IMR-90 (cell line): ENCODE measurements around the gene TK1. TPM values are rescaled to one million over a fixed set of nuclear protein-coding genes. Genes with fewer than 3 reads are reported as not detected.

Experiments used
- ATAC-seq: fragments of 200-7000 bp; cut with Tn5 transposase; 2 replicates; pipeline ENCODE4 v1.9.1; 2020; ENCODE audit warnings: low read depth, mild to moderate bottlenecking, moderate library complexity
- BruUV-seq: library from RNA; stranded (reverse); fragments of 400-500 nt; replicated peaks from 2 replicates; lab custom pipeline; 2021; lab: Mats Ljungman, UMichigan
- CTCF ChIA-PET: fragments of 300-600 bp; formaldehyde crosslinking; extraction: SDS; loops from one replicate; lab custom pipeline; 2021; ENCODE audit warnings: antibody characterized with exemption; lab: Yijun Ruan, JAX
- POLR2A ChIA-PET: fragments of 300-600 bp; sonication (Branson Sonifier 250); formaldehyde crosslinking; loops from one replicate; lab custom pipeline; 2022; ENCODE audit warnings: antibody characterized with exemption; ENCODE audit not compliant: unreplicated experiment; lab: Charles Lee
- DNase-seq: peaks from one replicate; pipeline ENCODE4 v3.0.0; 2013
- H2AFZ ChIP-seq: replicated peaks from 2 replicates; pipeline ENCODE3; 2013; ENCODE audit warnings: low read length, mild to moderate bottlenecking; ENCODE audit not compliant: poor library complexity
- H2AK5ac ChIP-seq: 2 replicates; pipeline ENCODE4 v1.6.1; 2013; ENCODE audit warnings: low read depth, low read length, inconsistent platforms
- H2AK9ac ChIP-seq: replicated peaks from 2 replicates; pipeline ENCODE3; 2013; ENCODE audit warnings: mild to moderate bottlenecking, low read depth, low read length, moderate library complexity; ENCODE audit not compliant: poor library complexity
- H2BK120ac ChIP-seq: 2 replicates; pipeline ENCODE4 v1.6.1; 2013; ENCODE audit warnings: low read depth, low read length, inconsistent platforms
- H2BK15ac ChIP-seq: 3 replicates; pipeline ENCODE4 v1.6.1; 2013; ENCODE audit warnings: low read depth, low read length, inconsistent platforms
- H2BK20ac ChIP-seq: 2 replicates; pipeline ENCODE4 v1.6.1; 2013; ENCODE audit warnings: low read depth, mild to moderate bottlenecking, inconsistent platforms, low read length, moderate library complexity
- H2BK5ac ChIP-seq: 2 replicates; pipeline ENCODE4 v1.6.1; 2013; ENCODE audit warnings: mild to moderate bottlenecking, low read depth, low read length, inconsistent platforms; ENCODE audit not compliant: poor library complexity, severe bottlenecking
- H3K14ac ChIP-seq: replicated peaks from 2 replicates; pipeline ENCODE4 v1.6.1; 2013; ENCODE audit warnings: low read depth, low read length, inconsistent platforms
- H3K18ac ChIP-seq: 2 replicates; pipeline ENCODE4 v1.6.1; 2013; ENCODE audit warnings: low read depth, low read length, control low read depth
- H3K23ac ChIP-seq: 2 replicates; pipeline ENCODE4 v1.6.1; 2013; ENCODE audit warnings: low read depth, low read length, inconsistent platforms
- H3K27ac ChIP-seq: 2 replicates; pipeline ENCODE4 v1.5.1; 2013; ENCODE audit warnings: mild to moderate bottlenecking, control low read depth, low read length; ENCODE audit not compliant: insufficient read depth
- H3K27me3 ChIP-seq: 2 replicates; pipeline ENCODE4 v1.6.1; 2013; ENCODE audit warnings: low read length; ENCODE audit not compliant: control insufficient read depth, insufficient read depth
- H3K36me3 ChIP-seq: 2 replicates; pipeline ENCODE4 v1.6.1; 2013; ENCODE audit warnings: low read length, mixed read lengths; ENCODE audit not compliant: control insufficient read depth, insufficient read depth
- H3K4ac ChIP-seq: 2 replicates; pipeline ENCODE4 v1.6.1; 2013; ENCODE audit warnings: low read depth, low read length, inconsistent platforms
- H3K4me1 ChIP-seq: 2 replicates; pipeline ENCODE4 v1.6.1; 2013; ENCODE audit warnings: low read length, mixed read lengths; ENCODE audit not compliant: control insufficient read depth, insufficient read depth
- H3K4me2 ChIP-seq: 2 replicates; pipeline ENCODE4 v1.6.1; 2013; ENCODE audit warnings: low read depth, mild to moderate bottlenecking, control low read depth, low read length, moderate library complexity
- H3K4me3 ChIP-seq: 2 replicates; pipeline ENCODE4 v1.5.1; 2013; ENCODE audit warnings: low read depth, mild to moderate bottlenecking, control low read depth, low read length, moderate library complexity; ENCODE audit not compliant: insufficient read depth
- H3K56ac ChIP-seq: 2 replicates; pipeline ENCODE4 v1.6.1; 2013; ENCODE audit warnings: low read length, inconsistent platforms; ENCODE audit not compliant: insufficient read depth; ENCODE audit errors: extremely low read depth
- H3K79me1 ChIP-seq, 2 experiments: 2 replicates each; pipeline ENCODE4 v1.6.1; 2013; ENCODE audit warnings: low read length in 2 of 2, inconsistent platforms in 1 of 2, low read depth in 1 of 2
- H3K9ac ChIP-seq: 2 replicates; pipeline ENCODE4 v1.6.1; 2013; ENCODE audit warnings: low read depth, low read length, control low read depth
- H3K9me1 ChIP-seq: 2 replicates; pipeline ENCODE4 v1.6.1; 2013; ENCODE audit warnings: low read length, inconsistent platforms; ENCODE audit not compliant: insufficient read depth
- H3K9me3 ChIP-seq: 2 replicates; pipeline ENCODE4 v1.6.1; 2013; ENCODE audit warnings: low read length; ENCODE audit not compliant: control insufficient read depth, insufficient read depth
- H4K20me1 ChIP-seq: 2 replicates; pipeline ENCODE4 v1.6.1; 2013; ENCODE audit warnings: low read length, inconsistent platforms; ENCODE audit not compliant: insufficient read depth
- H4K5ac ChIP-seq: 2 replicates; pipeline ENCODE4 v1.6.1; 2013; ENCODE audit warnings: mild to moderate bottlenecking, low read depth, low read length, control low read depth
- H4K8ac ChIP-seq, 2 experiments: 2 replicates each; pipeline ENCODE4 v1.6.1; 2013; ENCODE audit warnings: low read depth in 2 of 2, low read length in 2 of 2, control low read depth in 1 of 2, inconsistent platforms in 1 of 2
- H4K91ac ChIP-seq: 2 replicates; pipeline ENCODE4 v1.6.1; 2013; ENCODE audit warnings: low read depth, low read length, inconsistent platforms; ENCODE audit not compliant: insufficient read depth
- BHLHE40 ChIP-seq: fragments of 150-350 bp; IDR thresholded peaks from 2 replicates; pipeline ENCODE4 v1.6.1; 2016; ENCODE audit warnings: mild to moderate bottlenecking, low read depth, low read length
- CEBPB ChIP-seq: IDR thresholded peaks from 2 replicates; pipeline ENCODE4 v1.6.1; 2012; ENCODE audit warnings: low read depth, low read length, improper control_type of control experiment
- CHD1 ChIP-seq: IDR thresholded peaks from 2 replicates; pipeline ENCODE4 v1.6.1; 2012; ENCODE audit warnings: low read depth, low read length, improper control_type of control experiment
- FOS ChIP-seq: fragments of 150-350 bp; IDR thresholded peaks from 2 replicates; pipeline ENCODE4 v1.6.1; 2016; ENCODE audit warnings: low read depth, low read length
- MAFK ChIP-seq: IDR thresholded peaks from 2 replicates; pipeline ENCODE4 v1.6.1; 2012; ENCODE audit warnings: low read depth, low read length, improper control_type of control experiment
- MAZ ChIP-seq: IDR thresholded peaks from 2 replicates; pipeline ENCODE4 v1.6.1; 2012; ENCODE audit warnings: low read depth, mild to moderate bottlenecking, low read length, improper control_type of control experiment, moderate library complexity, borderline replicate concordance
- MXI1 ChIP-seq: IDR thresholded peaks from 2 replicates; pipeline ENCODE4 v1.6.1; 2012; ENCODE audit warnings: low read depth, mild to moderate bottlenecking, low read length, moderate library complexity, borderline replicate concordance
- NFE2L2 ChIP-seq: fragments of 150-350 bp; IDR thresholded peaks from 2 replicates; pipeline ENCODE4 v1.6.1; 2016; ENCODE audit warnings: low read depth, mild to moderate bottlenecking, low read length
- POLR2A ChIP-seq: IDR thresholded peaks from 2 replicates; pipeline ENCODE4 v1.6.1; 2012; ENCODE audit warnings: mild to moderate bottlenecking, low read depth, low read length
- RAD21 ChIP-seq: IDR thresholded peaks from 2 replicates; pipeline ENCODE4 v1.6.1; 2012; ENCODE audit warnings: low read length, improper control_type of control experiment
- RCOR1 ChIP-seq: IDR thresholded peaks from 2 replicates; pipeline ENCODE4 v1.6.1; 2012; ENCODE audit warnings: mild to moderate bottlenecking, low read length, improper control_type of control experiment; ENCODE audit not compliant: insufficient replicate concordance
- RFX5 ChIP-seq: IDR thresholded peaks from 2 replicates; pipeline ENCODE4 v1.8.0; 2012; ENCODE audit warnings: low read depth, mild to moderate bottlenecking, low read length, moderate library complexity
- SMC3 ChIP-seq: fragments of 150-350 bp; IDR thresholded peaks from 2 replicates; pipeline ENCODE4 v1.6.1; 2016; ENCODE audit warnings: low read depth, mild to moderate bottlenecking, antibody characterized with exemption, low read length, moderate library complexity
- WGBS, 2 experiments: methylation state at CpG; one replicate each; pipeline versions ENCODE4 v1.1.5 to v1.1.7; 2013; ENCODE audit warnings: missing lambda C conversion rate in 2 of 2; ENCODE audit not compliant: insufficient read length in 1 of 2; ENCODE audit errors: extremely low coverage in 2 of 2; 5-methylcytosine and 5-hydroxymethylcytosine counted together
- dilution Hi-C: fragments of 300-500 bp; cut with HindIII; formaldehyde crosslinking; loops from one replicate; pipeline ENCODE4 v1.14.3; 2018; ENCODE audit warnings: low sequenced_read_pairs; ENCODE audit not compliant: unreplicated experiment
- in situ Hi-C: fragments of 300-500 bp; cut with MboI; formaldehyde crosslinking; loops from 3 replicates; pipeline ENCODE4 v1.14.3; 2019; ENCODE audit warnings: low sequenced_read_pairs, inconsistent platforms, mixed read lengths
- intact Hi-C: fragments of 100-400 bp; cut with micrococcal nuclease; formaldehyde crosslinking; loops from 2 replicates; pipeline ENCODE4 v1.10.0; 2022
- polyA plus RNA-seq, 3 experiments: library from polyadenylated mRNA; depleted of rRNA; stranded (reverse); fragments of >200 nt; gene quantifications; 2 replicates each; pipeline ENCODE4 v1.2.3, GENCODE V29; 2012; ENCODE audit warnings: low replicate concordance in 1 of 3
- total RNA-seq: library from RNA; depleted of rRNA; stranded (reverse); fragments of >200 nt; gene quantifications from 2 replicates; pipeline ENCODE4 v1.2.3, GENCODE V29; 2012
- TF ChIP-seq, protein P1 (sequence below): conservative IDR thresholded peaks from 2 replicates; pipeline ENCODE4 v1.5.1; 2012; ENCODE audit warnings: mild to moderate bottlenecking, low read depth, low read length, improper control_type of control experiment
- TF ChIP-seq, protein P2 (sequence below): fragments of 150-350 bp; IDR thresholded peaks from 2 replicates; pipeline ENCODE4 v1.6.1; 2016; ENCODE audit warnings: low read depth, mild to moderate bottlenecking, low read length, moderate library complexity, borderline replicate concordance
- TF ChIP-seq, protein P3 (sequence below): fragments of 150-350 bp; IDR thresholded peaks from 2 replicates; pipeline ENCODE4 v1.6.1; 2017; ENCODE audit warnings: mild to moderate bottlenecking, antibody characterized with exemption, low read length, low read depth

TK1 gene
- total and polyA plus RNA-seq, 2 of the 4 experiments (the other 2 are of a cell fraction) = 150 to 219 TPM

DNA sequence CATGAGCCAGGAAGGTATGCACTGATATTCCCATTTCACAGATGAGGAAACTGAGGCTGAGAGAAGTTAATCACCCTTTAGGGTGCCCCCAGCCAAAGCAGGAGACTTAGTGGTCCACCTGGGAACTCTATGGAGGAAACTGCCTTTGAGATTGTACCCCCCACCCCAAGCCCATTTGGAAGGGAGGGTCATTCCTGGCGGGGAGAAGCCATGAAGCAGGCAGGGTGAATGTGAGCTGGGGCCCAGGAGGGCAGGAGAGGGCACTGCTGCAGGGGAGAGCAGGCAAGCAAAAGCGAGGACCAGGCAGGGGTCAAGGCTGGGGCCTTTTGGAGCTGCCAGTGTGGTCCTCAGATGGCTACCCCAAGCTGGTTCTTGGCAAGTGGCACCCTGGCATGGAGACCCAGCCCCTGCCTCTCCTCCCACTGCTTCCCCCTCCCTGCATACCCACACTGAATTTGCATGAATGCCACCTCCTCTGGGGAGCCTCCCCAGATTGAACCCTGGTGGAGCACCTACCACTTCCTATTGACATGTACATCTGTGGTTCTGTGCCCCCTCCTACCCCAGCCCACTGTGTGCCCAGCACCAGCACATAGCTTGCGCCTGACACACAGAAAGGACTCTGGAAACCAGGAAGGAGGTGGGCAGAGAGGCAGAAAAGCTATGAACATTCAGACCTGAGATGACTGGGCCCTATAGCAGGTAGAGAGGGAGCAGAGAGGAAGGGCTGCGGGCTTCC lies 57.3 kb downstream of the TK1 start:
- H3K56ac ChIP-seq = no peak overlapping the region
- no peak overlapping the region for H3K9ac ChIP-seq
- no peak overlapping the region for H2BK120ac ChIP-seq
- BruUV-seq = no TSS peak
- ChIA-PET CTCF (no interaction called here), POLR2A (no interaction called here)
- WGBS, 2 experiments = no CpG with 5 or more reads among the region's 4 CpGs
- TF ChIP-seq MAZ (no peak), MXI1 (no peak), FOS (no peak), CEBPB (no peak), CHD1 (no peak), NFE2L2 (no peak), POLR2A (no peak), RAD21 (no peak), BHLHE40 (no peak), SMC3 (no peak), MAFK (no peak), RCOR1 (no peak), RFX5 (no peak)
- TF ChIP-seq, protein P1, sequence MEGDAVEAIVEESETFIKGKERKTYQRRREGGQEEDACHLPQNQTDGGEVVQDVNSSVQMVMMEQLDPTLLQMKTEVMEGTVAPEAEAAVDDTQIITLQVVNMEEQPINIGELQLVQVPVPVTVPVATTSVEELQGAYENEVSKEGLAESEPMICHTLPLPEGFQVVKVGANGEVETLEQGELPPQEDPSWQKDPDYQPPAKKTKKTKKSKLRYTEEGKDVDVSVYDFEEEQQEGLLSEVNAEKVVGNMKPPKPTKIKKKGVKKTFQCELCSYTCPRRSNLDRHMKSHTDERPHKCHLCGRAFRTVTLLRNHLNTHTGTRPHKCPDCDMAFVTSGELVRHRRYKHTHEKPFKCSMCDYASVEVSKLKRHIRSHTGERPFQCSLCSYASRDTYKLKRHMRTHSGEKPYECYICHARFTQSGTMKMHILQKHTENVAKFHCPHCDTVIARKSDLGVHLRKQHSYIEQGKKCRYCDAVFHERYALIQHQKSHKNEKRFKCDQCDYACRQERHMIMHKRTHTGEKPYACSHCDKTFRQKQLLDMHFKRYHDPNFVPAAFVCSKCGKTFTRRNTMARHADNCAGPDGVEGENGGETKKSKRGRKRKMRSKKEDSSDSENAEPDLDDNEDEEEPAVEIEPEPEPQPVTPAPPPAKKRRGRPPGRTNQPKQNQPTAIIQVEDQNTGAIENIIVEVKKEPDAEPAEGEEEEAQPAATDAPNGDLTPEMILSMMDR = no peak
- TF ChIP-seq, protein P2, sequence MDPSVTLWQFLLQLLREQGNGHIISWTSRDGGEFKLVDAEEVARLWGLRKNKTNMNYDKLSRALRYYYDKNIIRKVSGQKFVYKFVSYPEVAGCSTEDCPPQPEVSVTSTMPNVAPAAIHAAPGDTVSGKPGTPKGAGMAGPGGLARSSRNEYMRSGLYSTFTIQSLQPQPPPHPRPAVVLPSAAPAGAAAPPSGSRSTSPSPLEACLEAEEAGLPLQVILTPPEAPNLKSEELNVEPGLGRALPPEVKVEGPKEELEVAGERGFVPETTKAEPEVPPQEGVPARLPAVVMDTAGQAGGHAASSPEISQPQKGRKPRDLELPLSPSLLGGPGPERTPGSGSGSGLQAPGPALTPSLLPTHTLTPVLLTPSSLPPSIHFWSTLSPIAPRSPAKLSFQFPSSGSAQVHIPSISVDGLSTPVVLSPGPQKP = no peak
- TF ChIP-seq, protein P3, sequence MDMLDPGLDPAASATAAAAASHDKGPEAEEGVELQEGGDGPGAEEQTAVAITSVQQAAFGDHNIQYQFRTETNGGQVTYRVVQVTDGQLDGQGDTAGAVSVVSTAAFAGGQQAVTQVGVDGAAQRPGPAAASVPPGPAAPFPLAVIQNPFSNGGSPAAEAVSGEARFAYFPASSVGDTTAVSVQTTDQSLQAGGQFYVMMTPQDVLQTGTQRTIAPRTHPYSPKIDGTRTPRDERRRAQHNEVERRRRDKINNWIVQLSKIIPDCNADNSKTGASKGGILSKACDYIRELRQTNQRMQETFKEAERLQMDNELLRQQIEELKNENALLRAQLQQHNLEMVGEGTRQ = no peak
- no peak overlapping the region for H2BK20ac ChIP-seq
- H2AFZ ChIP-seq = no peak overlapping the region
- in situ Hi-C loops (no loop called here), dilution Hi-C loops (no loop called here), intact Hi-C loops (no loop called here)
- ATAC-seq (no peak), DNase-seq (no peak)
- no peak overlapping the region for H2BK15ac ChIP-seq
- H3K4me3 ChIP-seq = no peak overlapping the region
- no peak overlapping the region for H2AK5ac ChIP-seq
- H4K8ac ChIP-seq = no peak overlapping the region
- H4K5ac ChIP-seq = no peak overlapping the region
- no peak overlapping the region for H3K4me2 ChIP-seq
- no peaks in the 10 kb centered on the region for H3K36me3 ChIP-seq
- no peaks in the 10 kb centered on the region for H3K9me3 ChIP-seq
- H3K4me1 ChIP-seq = peaks cover 2% of the 10 kb centered on the region; the same call in 1 of the 2 replicates
- H3K4ac ChIP-seq = no peak overlapping the region
- no peak overlapping the region for H3K18ac ChIP-seq
- no peak overlapping the region for H3K14ac ChIP-seq
- no peak overlapping the region for H2BK5ac ChIP-seq
- H3K23ac ChIP-seq = no peak overlapping the region
- H2AK9ac ChIP-seq = no peak overlapping the region
- no peak overlapping the region for H3K27ac ChIP-seq
- no peaks in the 10 kb centered on the region for H3K9me1 ChIP-seq
- H3K79me1 ChIP-seq = no peaks in the 10 kb centered on the region
- no peaks in the 10 kb centered on the region; the same call in 1 of the 2 replicates for H4K20me1 ChIP-seq
- H3K27me3 ChIP-seq = peaks cover 75% of the 10 kb centered on the region
- H4K91ac ChIP-seq = no peak overlapping the region
